NCI-H2227 (cell line): ENCODE measurements around the gene PMM1.
"Not testable (repeated sequence)": the region's sequence is repeated elsewhere in the genome, so short reads cannot be mapped to it uniquely, and the experiment has no call there.

Source experiments
- DNase-seq: peaks from one replicate; lab custom pipeline; 2025; ENCODE audit not compliant: unreplicated experiment; lab: John Stamatoyannopoulos, UW

The PMM1 gene

DNA sequence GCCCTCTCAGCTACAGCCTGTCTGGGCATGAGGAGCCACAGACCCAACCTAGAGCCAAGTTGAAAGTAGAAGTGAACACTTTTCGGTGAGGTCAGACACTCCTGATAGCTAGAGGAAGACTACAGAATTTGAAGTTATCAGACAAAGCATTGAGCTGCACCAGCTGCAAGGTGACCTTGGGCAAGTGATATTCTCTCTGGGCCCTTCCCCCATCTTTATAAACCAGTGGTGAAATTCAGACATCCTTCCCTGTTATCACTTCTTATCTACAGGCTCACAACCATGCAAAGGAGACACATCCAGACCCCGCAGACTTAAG lies 8.0 kb upstream of the PMM1 start:
- DNase-seq: no peak

DNA sequence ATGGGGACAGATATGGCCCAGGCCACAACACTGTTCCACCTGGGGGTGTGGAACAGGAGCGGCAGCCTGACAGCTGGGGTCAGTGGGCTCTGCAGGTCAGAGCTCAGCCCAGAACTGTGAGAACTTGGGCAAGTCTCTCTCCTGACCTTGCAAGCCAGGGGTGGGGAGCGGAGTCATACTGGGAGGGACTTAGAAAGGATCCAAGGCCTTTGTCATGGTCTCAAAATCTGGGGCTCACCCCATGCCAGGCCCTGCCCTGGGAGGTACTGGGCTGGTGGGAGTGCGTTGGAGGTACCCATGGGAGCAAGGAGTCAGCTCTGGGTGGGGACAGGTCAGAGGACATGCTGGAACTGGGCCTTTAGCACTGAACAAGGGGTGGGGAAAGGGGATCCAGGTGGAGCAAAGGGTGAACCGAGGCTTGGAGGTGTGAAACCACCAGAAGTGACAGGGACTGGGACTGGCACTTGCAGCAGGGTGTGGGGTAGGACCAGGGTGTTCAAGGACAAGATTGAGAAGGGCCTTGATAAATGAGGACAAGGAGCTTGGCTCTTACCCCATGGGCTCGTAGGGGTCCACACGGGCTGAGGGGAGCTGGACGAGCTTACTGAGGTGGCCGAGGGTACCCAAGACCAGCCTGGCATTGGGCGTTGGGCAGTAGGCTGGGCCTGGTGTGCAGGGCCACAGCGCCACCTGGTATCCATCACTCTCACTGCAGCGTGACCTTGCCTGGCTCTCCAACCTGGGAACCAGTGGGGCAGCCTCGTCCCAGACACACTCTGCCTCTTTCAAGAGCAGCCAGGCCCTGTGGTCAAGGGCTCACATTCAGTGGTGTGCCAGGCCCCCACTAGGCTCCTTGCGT lies 7.4 kb upstream of the PMM1 start:
- peak; percentile 48 for DNase-seq

DNA sequence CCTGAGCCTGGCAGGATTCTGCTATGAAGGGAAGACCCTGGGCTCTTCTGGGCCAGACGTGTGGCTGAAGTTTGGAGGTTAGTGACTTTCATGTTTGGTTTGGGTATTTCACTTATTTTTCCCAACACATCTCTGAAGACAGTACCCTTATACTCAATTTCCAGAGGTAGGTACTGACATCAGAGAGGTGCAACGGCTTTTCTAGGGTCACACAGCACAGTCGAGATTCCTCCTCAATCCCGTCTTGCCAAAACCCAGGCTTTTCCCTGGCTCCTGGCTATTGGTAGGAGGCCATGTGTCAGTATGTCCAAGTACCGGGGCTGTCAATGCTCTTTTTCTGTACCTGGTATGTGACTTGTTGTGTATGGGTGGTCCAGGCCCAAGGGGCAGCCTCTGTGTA lies 6.1 kb upstream of the PMM1 start:
- DNase-seq: no peak

GRCh38 chr22:41593336-41593960 lies 3.8 kb upstream of the PMM1 start:
- DNase-seq: not testable (repeated sequence)

DNA sequence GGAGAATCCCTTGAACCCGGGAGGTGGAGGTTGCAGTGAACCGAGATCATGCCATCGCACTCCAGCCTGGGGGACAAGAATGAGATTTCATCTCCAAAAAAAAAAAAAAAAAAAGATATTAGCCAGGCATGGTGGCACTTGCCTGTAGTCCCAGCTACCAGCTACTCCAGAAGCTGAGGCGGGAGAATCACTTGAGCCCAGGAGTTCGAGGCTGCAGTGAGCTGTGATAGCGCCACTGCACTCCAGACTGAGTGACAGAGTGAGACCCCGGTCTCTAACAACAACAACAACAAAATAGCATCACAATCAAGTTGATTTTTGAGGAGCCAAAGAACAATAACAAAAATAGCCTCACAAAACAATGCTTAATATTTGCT lies 2.3 kb downstream of the PMM1 start:
- DNase-seq: no peak

DNA sequence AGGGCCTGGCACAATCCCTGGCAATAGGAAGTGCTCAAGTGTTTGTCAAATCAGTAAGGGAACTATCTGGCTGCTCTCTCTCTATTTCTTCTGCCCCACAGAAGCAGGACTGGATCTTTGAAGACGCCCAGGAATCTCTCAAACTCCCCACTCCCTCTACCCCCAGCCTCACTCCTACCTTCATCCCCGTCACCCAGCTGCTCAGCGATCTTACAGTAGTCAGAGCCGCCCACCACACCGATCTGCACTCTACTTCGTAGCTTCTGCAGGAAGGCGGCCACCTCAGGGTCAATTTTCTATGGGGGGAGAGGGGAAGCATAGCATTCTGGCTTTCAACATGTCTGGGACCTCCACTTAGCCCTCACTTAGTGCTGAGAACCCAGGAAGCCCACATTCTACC lies 3.7 kb downstream of the PMM1 start:
- DNase-seq: no peak

- no peak for DNase-seq
These were observed 4.8 kb downstream of the PMM1 start for GRCh38 chr22:41584881-41585280.

DNA sequence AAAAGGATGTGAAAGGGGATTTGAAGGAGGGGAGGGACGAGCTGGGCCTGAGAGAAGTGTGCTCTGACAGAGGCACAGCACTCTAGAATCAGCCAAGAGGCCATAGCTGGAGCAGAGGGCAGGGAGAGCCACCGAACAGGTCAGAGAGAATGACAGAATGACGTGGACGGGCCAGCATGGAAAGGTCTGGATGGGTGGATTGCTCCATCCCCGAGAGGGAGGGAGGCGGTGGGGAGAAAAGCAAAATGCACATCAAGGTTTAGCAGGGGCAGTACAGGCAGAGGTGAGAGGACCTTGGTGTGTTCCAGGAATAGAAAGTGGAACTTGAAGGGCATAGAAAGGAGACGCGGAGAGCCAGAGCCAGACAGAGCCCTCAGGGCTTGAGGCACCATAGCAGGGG lies 6.9 kb downstream of the PMM1 start:
- no peak for DNase-seq

DNA sequence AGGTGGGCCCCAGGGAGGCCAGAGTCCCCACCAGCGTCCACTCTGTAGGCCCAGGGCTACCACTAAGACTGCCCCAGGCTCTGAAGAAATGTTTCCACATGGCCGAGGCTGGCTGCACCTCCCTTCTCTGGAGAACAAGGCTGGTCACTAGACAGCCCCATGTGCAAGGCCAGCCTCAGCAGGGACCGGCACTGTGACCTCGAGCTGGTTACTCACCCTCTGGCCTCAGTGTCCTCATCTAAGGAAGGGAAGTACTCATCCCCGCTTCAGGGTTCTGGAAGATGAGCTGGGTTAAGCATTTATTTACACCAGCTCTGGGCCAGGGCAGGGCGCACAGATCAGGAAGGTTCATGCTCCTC lies 9.7 kb downstream of the PMM1 start:
- DNase-seq: no peak

GRCh38 chr22:41579297-41579996 lies 10.2 kb downstream of the PMM1 start:
- no peak for DNase-seq

GRCh38 chr22:41578818-41579217 lies 10.8 kb downstream of the PMM1 start:
- DNase-seq: no peak

- DNase-seq: no peak
These were observed 11.5 kb downstream of the PMM1 start for GRCh38 chr22:41578114-41578513.

- peak; percentile 14 for DNase-seq
These were observed 12.8 kb downstream of the PMM1 start for GRCh38 chr22:41576877-41577276.

DNA sequence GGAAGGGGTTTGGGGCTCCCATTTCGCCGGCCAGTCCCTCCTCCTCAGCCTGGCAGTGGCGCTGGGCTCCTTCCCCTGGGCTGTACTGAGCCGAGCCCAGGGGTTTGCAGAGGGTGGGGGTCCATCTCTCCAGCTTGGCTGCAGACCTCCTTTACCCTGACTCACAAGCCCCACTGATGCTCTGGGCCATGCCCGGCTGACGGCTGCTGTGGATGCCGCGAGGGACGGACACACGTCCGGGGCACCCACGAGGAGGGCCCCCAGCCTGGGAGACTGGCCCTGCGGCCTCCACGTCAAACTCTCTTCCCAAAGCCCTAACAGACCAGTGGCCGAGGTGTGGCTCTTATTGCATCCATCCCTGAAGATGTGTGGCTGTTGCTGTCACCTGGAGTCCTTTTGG lies 14.1 kb downstream of the PMM1 start:
- no peak for DNase-seq

- no peak for DNase-seq
These were observed 14.7 kb downstream of the PMM1 start for GRCh38 chr22:41574847-41575381.

DNA sequence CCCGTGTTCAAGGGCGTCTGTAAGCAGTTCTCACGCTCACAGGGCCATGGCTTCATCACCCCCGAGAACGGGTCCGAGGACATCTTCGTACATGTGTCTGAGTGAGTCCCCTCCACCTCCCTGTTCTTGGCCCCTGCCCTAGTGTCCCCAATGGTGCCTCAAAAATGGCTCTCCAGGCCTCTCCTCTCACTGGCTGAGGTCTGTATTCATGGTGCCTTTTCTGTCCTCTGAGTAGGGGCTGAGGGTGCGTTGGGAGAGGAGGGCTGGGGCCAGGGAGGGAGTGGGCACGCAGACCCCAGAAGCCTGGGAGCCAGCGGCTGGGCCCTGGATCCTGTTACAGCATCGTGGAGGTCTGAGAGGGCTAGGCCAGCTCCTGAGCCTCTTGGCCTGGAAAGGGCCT lies 16.0 kb downstream of the PMM1 start:
- DNase-seq: no peak

DNA sequence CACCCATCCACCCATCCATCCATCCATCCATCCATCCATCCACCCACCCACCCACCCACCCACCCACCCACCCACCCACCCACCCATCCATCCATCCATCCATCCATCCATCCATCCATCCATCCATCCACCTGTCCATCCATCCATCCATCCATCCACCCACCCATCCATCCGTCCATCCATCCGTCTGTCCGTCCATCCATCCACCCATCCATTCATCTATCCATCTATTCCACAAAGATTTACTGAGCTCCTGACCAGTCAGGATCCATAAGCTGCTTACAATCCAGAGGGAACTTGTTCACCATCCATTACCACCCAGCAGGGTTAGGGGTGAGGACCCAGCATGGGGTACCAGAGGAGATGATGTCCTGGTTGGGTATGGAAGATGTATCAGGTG lies 17.3 kb downstream of the PMM1 start:
- DNase-seq: not testable (repeated sequence)

GRCh38 chr22:41571786-41572185 lies 17.9 kb downstream of the PMM1 start:
- no peak for DNase-seq

DNA sequence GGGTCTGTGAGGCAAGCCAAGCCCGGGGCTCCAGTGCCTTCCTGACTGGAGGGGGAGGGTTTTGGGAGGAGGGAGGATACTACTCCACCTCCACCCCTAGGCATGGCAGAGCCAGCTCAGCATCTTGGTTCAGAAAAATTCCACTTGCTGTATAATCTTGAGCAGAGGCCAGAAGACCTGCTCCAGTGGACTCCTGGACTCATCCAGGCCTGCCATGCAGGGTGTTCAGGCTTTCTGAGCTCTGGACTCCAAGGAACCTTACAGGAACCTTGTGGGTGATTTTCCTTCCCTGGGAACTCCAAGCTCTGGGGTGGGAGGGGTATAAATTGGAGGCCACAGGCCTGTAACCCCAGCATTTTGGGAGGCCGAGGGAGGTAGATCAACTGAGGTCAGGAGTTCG lies 19.4 kb downstream of the PMM1 start:
- DNase-seq: no peak

DNA sequence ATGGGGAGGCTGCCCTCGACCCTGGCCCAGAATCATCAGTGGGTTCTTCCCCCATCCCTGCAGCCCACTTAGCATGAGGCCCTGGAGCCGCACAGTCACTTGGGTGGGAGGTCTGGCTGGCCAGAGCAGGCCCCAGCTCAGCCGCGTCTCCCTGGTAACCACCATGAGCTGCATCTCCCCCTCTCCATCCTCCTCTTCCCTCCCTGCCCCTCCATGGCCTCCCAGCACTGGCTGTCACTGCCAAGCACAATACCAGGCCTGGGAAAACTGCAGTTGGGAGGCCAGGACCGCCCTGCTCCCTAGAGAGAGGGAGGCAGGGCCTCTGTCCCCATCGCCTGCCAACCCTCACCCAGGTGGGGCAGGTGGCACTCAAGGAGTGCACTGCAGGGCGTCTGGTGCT lies 20.8 kb downstream of the PMM1 start:
- DNase-seq: peak; percentile 25

GRCh38 chr22:41567512-41567768 lies 22.2 kb downstream of the PMM1 start:
- no peak for DNase-seq

- peak; percentile 15 for DNase-seq
These were observed 24.1 kb downstream of the PMM1 start for GRCh38 chr22:41565403-41566054.
